Activated CD4-positive, alpha-beta T cell treated with anti-CD3 and anti-CD28 coated beads, Interleukin-2, amount 50 U/mL, for 24 hours (primary cell): ENCODE data around the gene LSP1.
"Not testable (repeated sequence)": the region's sequence is repeated elsewhere in the genome, so short reads cannot be mapped to it uniquely, and the experiment has no call there.

Source experiments
- DNase-seq, 2 donors: peaks; one replicate each; pipeline ENCODE4 v3.0.0-alpha.2; 2020; ENCODE audit warnings: low read depth in 1 of 2, low spot score in 1 of 2

Gene LSP1

DNA sequence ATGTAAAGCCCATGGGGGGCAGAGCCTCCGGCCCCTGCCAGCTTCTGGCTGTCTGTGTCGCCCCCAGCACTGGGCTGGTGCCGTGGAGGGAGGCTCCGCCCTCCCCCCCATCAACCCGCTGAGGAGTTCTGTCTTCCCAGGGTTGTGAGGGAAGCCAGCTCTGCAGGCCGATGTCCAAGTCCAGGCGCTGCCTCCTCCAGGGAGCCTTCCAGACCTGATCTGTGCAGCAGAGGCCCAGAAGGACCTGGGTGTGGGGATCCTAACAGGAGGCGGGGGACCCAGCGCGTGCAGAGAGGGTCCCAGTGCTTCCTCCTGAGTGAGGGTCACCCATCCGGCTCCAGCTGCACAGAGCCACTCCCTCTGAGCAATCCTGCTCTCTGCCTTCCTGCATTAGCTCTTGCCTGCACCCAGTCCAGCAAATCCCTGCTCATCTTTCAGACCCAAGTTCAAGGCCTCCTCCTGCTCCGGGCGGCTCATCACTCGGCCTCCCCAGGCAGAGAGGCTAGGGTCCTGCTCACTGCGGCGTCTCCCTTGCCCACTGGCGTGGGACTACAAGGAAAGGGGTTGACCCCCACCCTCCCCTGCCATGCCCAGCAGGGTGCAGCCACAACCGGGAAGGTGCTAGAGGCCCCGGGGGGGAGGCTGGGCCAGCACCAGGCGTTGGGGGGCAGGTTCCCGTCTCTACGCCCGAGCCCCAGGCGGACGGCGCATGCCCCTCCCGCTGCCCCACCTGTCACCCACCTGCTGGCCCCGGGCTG is 22.4 kb downstream of the LSP1 start:
- DNase-seq, result no peak

DNA sequence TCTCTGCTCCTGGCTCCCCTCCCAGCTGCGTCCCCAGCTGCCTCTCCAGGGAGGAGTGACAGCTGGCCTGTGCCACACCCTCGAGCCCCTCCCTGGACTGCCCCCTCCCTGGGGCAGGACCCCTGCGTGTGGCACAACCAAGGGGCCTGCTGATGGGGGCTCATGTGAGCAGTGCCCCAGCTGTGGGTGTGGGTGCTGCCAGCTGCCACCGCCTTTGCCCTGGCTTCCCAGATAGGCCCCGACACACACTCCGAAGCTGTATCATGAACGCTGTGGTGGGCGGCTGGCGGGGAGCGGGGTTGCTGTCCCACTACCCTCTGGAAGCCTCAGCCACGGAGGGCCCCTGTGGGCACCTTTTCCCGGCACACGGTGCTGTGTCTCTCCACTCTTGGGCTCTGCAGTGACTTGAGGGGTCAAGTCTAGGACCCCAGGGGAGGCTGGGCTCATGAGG is 23.0 kb downstream of the LSP1 start:
- DNase-seq, result not testable (repeated sequence)

GRCh38 chr11:1876361-1877063 is 23.6 kb downstream of the LSP1 start:
- no peak for DNase-seq

GRCh38 chr11:1877211-1878136 is 24.6 kb downstream of the LSP1 start:
- no peak for DNase-seq

DNA sequence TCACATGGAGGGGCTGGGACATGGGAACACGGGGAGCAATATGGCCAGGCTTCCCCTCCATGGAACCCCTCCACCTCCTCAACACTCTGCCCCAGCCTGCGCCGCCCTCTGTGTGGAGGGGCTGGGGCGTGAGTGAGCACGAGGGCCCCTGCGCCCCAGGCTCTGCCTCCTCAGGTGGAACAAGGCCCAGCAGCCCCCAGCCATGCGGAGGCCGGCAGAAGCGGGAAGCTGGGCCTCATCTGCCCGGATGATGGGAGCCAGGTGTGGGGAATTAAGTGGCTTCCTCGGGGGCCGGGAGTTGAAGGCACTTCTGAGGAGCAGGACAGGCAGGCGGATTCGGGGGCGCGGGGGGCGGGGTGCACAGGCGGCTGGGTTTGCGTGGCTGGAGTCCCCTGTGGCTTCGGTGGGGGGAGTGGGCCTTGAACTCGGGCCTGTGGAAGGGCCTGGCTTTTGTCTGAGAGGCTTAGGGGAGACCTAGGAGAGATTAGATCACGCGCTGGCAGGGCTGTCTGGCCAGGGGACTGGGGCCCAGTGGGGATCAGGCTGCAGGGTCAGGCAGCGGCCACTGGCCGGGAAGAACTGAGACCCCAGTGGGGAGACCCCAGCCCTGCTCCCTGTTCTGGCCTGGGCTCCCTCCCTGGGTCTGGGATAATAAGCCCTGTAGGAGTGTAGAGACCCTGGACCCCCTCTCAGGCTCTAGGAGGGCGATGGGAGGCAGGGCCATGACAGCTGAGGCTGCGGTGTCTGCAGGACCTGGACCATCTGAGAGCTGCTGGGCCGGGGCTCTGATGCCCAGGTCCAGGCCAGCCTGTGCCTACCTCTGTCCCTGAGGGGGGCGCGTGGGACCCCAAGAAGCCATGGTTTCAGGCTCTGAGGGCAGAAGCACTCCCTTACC is 25.5 kb downstream of the LSP1 start:
- no peak for DNase-seq

DNA sequence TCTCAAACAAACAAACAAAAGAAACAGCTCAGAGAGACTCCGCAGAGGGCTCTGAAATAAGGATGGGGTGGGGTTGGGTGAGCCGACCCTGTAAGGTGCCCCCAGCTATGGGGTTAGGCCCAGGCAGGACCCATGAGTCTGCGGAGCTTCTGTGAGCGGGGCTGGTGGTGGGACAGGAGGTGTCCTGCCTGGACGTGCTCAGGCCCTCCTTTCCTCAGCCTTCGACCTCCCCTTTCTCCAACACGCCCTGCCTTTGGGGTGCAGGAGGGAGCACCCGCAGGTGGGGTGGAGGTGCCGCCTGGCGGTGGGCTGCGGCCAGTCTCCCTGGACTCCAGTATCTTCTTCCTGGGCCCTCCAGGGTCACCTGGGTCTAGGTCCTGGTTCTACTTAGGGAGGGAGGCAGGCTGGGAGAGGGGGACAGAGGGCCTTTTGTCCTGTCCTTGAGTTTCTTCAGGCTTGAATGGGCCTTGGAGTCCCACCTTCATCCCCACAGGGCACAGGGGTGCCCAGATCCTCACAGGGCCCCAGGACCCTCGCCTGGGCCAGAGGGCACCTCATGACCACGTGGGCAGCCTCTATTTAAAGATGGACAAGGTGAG is 26.6 kb downstream of the LSP1 start:
- DNase-seq, result no peak

- DNase-seq, result no peak
Observed at GRCh38 chr11:1879941-1880720, 27.2 kb downstream of the LSP1 start.

- no peak for DNase-seq
Observed at GRCh38 chr11:1880746-1881441, 28.0 kb downstream of the LSP1 start.

- DNase-seq, result no peak
Observed at GRCh38 chr11:1881442-1882264, 28.8 kb downstream of the LSP1 start.

GRCh38 chr11:1882265-1883238 is 29.7 kb downstream of the LSP1 start:
- DNase-seq, result peak; percentile 69 to 73

- no peak for DNase-seq
Observed at GRCh38 chr11:1883346-1884302, 30.7 kb downstream of the LSP1 start.

DNA sequence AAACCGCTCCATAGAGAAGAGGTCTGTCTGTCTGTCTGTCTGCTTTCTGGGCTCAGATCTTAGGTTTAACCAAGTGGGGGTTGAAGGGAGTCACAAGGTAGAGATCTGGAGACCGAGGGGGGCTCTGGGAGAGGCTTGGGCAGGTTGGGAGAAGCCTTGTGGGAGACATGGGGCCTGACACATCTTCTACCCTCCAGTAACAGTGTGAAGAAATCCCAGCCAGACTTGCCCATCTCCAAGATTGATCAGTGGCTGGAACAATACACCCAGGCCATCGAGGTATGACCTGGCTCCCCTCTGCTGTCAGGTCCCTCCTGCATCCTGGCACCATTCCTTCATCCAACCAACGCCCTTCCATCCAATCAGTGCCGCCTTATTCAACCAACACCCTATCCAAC is 31.4 kb downstream of the LSP1 start:
- no peak for DNase-seq

DNA sequence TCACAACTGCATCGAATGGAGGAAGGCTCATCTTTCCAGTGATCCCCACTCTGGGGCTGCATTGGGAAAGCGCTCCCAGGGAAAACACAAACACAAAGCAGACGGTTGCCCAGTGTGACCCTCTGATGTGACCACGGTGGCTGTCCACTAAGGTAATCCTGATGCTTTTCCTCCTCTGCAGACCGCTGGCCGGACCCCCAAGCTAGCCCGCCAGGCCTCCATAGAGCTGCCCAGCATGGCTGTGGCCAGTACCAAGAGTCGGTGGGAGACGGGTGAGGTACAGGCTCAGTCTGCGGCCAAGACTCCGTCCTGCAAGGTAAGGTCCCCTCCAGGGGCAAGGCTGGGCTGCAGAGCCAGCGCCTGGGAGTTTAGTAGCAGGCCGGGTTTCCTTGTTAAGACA is 33.7 kb downstream of the LSP1 start:
- not testable (repeated sequence) for DNase-seq

- DNase-seq, result no peak
Observed at GRCh38 chr11:1887451-1888346, 34.8 kb downstream of the LSP1 start.

DNA sequence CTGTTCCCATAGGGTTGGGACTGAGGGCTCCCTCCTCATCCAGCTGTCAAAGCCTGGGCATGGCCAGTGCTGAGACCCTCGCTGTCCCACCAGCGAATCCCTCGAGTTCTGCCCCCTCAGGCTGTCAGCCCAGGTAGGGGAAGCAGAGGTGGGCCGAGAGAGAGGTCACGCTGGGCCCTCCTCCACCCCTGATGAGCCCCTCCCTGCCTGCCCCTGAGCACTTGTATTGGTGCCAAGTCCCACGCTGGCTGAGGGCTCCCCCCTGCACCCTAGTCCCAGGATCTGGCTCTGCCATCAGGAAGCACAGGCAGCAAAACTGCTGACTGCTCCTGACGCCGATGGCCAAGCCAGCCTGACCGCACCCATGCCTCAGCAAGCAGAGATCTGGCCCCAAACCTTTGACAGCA is 35.5 kb downstream of the LSP1 start:
- DNase-seq, result no peak
